H9 (cell line): ENCODE measurements around the gene ZFP91. TPM values are rescaled to one million over a fixed set of nuclear protein-coding genes. Genes with fewer than 3 reads are reported as not detected.

Experiments
- DNase-seq: peaks from one replicate; pipeline ENCODE4 v3.0.0-alpha.2; 2017
- H2AFZ ChIP-seq: one replicate; pipeline ENCODE4 v1.6.1; 2013; ENCODE audit warnings: mild to moderate bottlenecking, low read length, control low read depth, moderate library complexity
- H2AK5ac ChIP-seq: 2 replicates; pipeline ENCODE4 v1.6.1; 2013; ENCODE audit warnings: low read length, control low read depth, mixed read lengths; ENCODE audit not compliant: insufficient read length
- H2BK120ac ChIP-seq: one replicate; pipeline ENCODE4 v1.6.1; 2013; ENCODE audit warnings: low read depth, mild to moderate bottlenecking, low read length, control low read depth, inconsistent platforms; ENCODE audit not compliant: poor library complexity, severe bottlenecking
- H2BK12ac ChIP-seq: 2 replicates; pipeline ENCODE4 v1.6.1; 2013; ENCODE audit warnings: low read length, control low read depth, mixed read lengths, low read depth; ENCODE audit not compliant: insufficient read length
- H2BK15ac ChIP-seq: 2 replicates; pipeline ENCODE4 v1.6.1; 2013; ENCODE audit warnings: low read depth, low read length, control low read depth
- H2BK20ac ChIP-seq: one replicate; pipeline ENCODE4 v1.6.1; 2013; ENCODE audit warnings: low read depth, mild to moderate bottlenecking, low read length, control low read depth, inconsistent platforms; ENCODE audit not compliant: poor library complexity, severe bottlenecking
- H2BK5ac ChIP-seq: 2 replicates; pipeline ENCODE4 v1.6.1; 2013; ENCODE audit warnings: low read length, control low read depth, mixed read lengths; ENCODE audit not compliant: insufficient read length
- H3K14ac ChIP-seq: 2 replicates; pipeline ENCODE4 v1.6.1; 2013; ENCODE audit warnings: low read length, control low read depth; ENCODE audit not compliant: insufficient read depth
- H3K18ac ChIP-seq: 2 replicates; pipeline ENCODE4 v1.6.1; 2013; ENCODE audit warnings: low read depth, mild to moderate bottlenecking, mixed read lengths, low read length, control low read depth; ENCODE audit not compliant: insufficient read length
- H3K23ac ChIP-seq: 2 replicates; pipeline ENCODE4 v1.6.1; 2013; ENCODE audit warnings: low read length, control low read depth, mixed read lengths, low read depth; ENCODE audit not compliant: insufficient read length
- H3K23me2 ChIP-seq: 2 replicates; pipeline ENCODE4 v1.6.1; 2013; ENCODE audit warnings: low read depth, mild to moderate bottlenecking, mixed read lengths, low read length, control low read depth; ENCODE audit not compliant: insufficient read length, poor library complexity, severe bottlenecking
- H3K27ac ChIP-seq: 2 replicates; pipeline ENCODE4 v1.5.1; 2013; ENCODE audit warnings: low read length, control low read depth, mixed read lengths, low read depth; ENCODE audit not compliant: insufficient read length
- H3K27me3 ChIP-seq: 2 replicates; pipeline ENCODE4 v1.6.1; 2013; ENCODE audit warnings: low read length, control low read depth, inconsistent platforms; ENCODE audit not compliant: insufficient read depth
- H3K4ac ChIP-seq: 2 replicates; pipeline ENCODE4 v1.6.1; 2013; ENCODE audit warnings: low read depth, mild to moderate bottlenecking, control low read depth, inconsistent platforms, low read length, moderate library complexity
- H3K4me1 ChIP-seq: 2 replicates; pipeline ENCODE4 v1.6.1; 2013; ENCODE audit warnings: low read length, control low read depth, inconsistent platforms; ENCODE audit not compliant: insufficient read depth
- H3K4me2 ChIP-seq: 2 replicates; pipeline ENCODE4 v1.6.1; 2013; ENCODE audit warnings: low read length, control low read depth, mixed read lengths; ENCODE audit not compliant: insufficient read length, insufficient read depth
- H3K56ac ChIP-seq: 2 replicates; pipeline ENCODE4 v1.6.1; 2013; ENCODE audit warnings: low read depth, mild to moderate bottlenecking, mixed read lengths, low read length, control low read depth; ENCODE audit not compliant: insufficient read length
- H3K79me1 ChIP-seq: 2 replicates; pipeline ENCODE4 v1.6.1; 2013; ENCODE audit warnings: low read depth, mild to moderate bottlenecking, moderate library complexity, low read length, control low read depth, inconsistent platforms; ENCODE audit not compliant: insufficient read depth, poor library complexity, severe bottlenecking
- H3K79me2 ChIP-seq: 2 replicates; pipeline ENCODE4 v1.6.1; 2013; ENCODE audit warnings: low read length, control low read depth, inconsistent platforms; ENCODE audit not compliant: insufficient read depth
- H3K9ac ChIP-seq: 2 replicates; pipeline ENCODE4 v1.6.1; 2013; ENCODE audit warnings: low read length, control low read depth, mixed read lengths; ENCODE audit not compliant: insufficient read length; ENCODE audit errors: extremely low read depth
- H3K9me3 ChIP-seq: one replicate; pipeline ENCODE4 v1.6.1; 2013; ENCODE audit warnings: low read depth, low read length, inconsistent platforms; ENCODE audit not compliant: control insufficient read depth
- H3T11ph ChIP-seq: one replicate; pipeline ENCODE4 v1.6.1; 2013; ENCODE audit warnings: mild to moderate bottlenecking, low read length, control low read depth, inconsistent platforms
- H4K20me1 ChIP-seq: one replicate; pipeline ENCODE4 v1.6.1; 2013; ENCODE audit not compliant: control insufficient read depth, insufficient read length, insufficient read depth
- H4K5ac ChIP-seq: 2 replicates; pipeline ENCODE4 v1.6.1; 2013; ENCODE audit warnings: low read depth, mild to moderate bottlenecking, mixed read lengths, low read length, control low read depth; ENCODE audit not compliant: insufficient read length
- H4K8ac ChIP-seq: replicated peaks from 2 replicates; pipeline ENCODE4 v1.6.1; 2013; ENCODE audit warnings: low read length, control low read depth, mixed read lengths, low read depth; ENCODE audit not compliant: insufficient read length
- H4K91ac ChIP-seq: 2 replicates; pipeline ENCODE4 v1.6.1; 2013; ENCODE audit warnings: low read depth, mild to moderate bottlenecking, moderate library complexity, mixed read lengths, low read length, control low read depth; ENCODE audit not compliant: insufficient read length
- H3K27ac Mint-ChIP-seq, 3 experiments: 2 replicates in 2 of 3; 3 replicates in 1 of 3; pipeline ENCODE4 v1.8.0; 2020 to 2021; ENCODE audit warnings: mixed read lengths in 3 of 3, mild to moderate bottlenecking in 1 of 3, moderate library complexity in 1 of 3
- H3K27me3 Mint-ChIP-seq: 2 replicates; pipeline ENCODE4 v1.8.0; 2021; ENCODE audit warnings: low read depth, mild to moderate bottlenecking, moderate library complexity, mixed read lengths
- H3K36me3 Mint-ChIP-seq, 3 experiments: 2 replicates in 2 of 3; 3 replicates in 1 of 3; pipeline ENCODE4 v1.8.0; 2020 to 2021; ENCODE audit warnings: low read depth in 3 of 3, mixed read lengths in 3 of 3; ENCODE audit not compliant: insufficient read depth in 1 of 3
- H3K4me1 Mint-ChIP-seq, 2 experiments: 2 replicates each; pipeline ENCODE4 v1.8.0; 2020; ENCODE audit warnings: mixed read lengths in 2 of 2
- H3K4me3 Mint-ChIP-seq, 2 experiments: 2 replicates in 1 of 2; 3 replicates in 1 of 2; pipeline ENCODE4 v1.8.0; 2020 to 2021; ENCODE audit warnings: mild to moderate bottlenecking in 2 of 2, mixed read lengths in 2 of 2, moderate library complexity in 1 of 2
- H3K9me3 Mint-ChIP-seq, 2 experiments: 2 replicates in 1 of 2; 3 replicates in 1 of 2; pipeline ENCODE4 v1.8.0; 2020; ENCODE audit warnings: mild to moderate bottlenecking in 2 of 2, mixed read lengths in 2 of 2, moderate library complexity in 1 of 2
- total RNA-seq: library from RNA; stranded (reverse); gene quantifications from 2 replicates; pipeline ENCODE4 v1.2.1, GENCODE V29; 2021
- TF ChIP-seq, protein P1 (sequence below): fragments of 200-600 bp; sonication (generic); conservative IDR thresholded peaks from 3 replicates; pipeline ENCODE4 v1.8.0; 2021; ENCODE audit warnings: antibody characterized with exemption, mild to moderate bottlenecking

ZFP91 gene
- total RNA-seq, 1 experiment from 2014 or later: 32.9 TPM

GRCh38 chr11:58574881-58575280 lies 4.0 kb upstream of the ZFP91 start:
- Histone ChIP-seq H4K5ac (no peak overlapping the region), H2BK15ac (no peak overlapping the region), H3K9ac (no peak overlapping the region), H2BK12ac (no peak overlapping the region), H3K4me2 (no peak overlapping the region), H3T11ph (no peak overlapping the region), H3K9me3 (no peaks in the 10 kb centered on the region), H4K20me1 (no peaks in the 10 kb centered on the region), H3K4me1 (no peaks in the 10 kb centered on the region), H3K27me3 (no peaks in the 10 kb centered on the region), H2AK5ac (no peak overlapping the region), H4K8ac (no peak overlapping the region), H3K4ac (no peak overlapping the region), H3K18ac (no peak overlapping the region), H2BK20ac (no peak overlapping the region), H3K79me1 (no peaks in the 10 kb centered on the region), H4K91ac (no peak overlapping the region), H3K14ac (no peak overlapping the region), H3K27ac (no peak overlapping the region), H2AFZ (no peak overlapping the region), H3K79me2 (no peaks in the 10 kb centered on the region; the same call in 1 of the 2 replicates), H3K23ac (no peak overlapping the region), H2BK5ac (no peak overlapping the region), H3K56ac (no peak overlapping the region), H2BK120ac (no peak overlapping the region), H3K23me2 (peaks cover 4% of the 10 kb centered on the region)
- no peaks in the 10 kb centered on the region; a peak in 2 of 5 replicates for H3K9me3 Mint-ChIP-seq
- TF ChIP-seq, protein P1, sequence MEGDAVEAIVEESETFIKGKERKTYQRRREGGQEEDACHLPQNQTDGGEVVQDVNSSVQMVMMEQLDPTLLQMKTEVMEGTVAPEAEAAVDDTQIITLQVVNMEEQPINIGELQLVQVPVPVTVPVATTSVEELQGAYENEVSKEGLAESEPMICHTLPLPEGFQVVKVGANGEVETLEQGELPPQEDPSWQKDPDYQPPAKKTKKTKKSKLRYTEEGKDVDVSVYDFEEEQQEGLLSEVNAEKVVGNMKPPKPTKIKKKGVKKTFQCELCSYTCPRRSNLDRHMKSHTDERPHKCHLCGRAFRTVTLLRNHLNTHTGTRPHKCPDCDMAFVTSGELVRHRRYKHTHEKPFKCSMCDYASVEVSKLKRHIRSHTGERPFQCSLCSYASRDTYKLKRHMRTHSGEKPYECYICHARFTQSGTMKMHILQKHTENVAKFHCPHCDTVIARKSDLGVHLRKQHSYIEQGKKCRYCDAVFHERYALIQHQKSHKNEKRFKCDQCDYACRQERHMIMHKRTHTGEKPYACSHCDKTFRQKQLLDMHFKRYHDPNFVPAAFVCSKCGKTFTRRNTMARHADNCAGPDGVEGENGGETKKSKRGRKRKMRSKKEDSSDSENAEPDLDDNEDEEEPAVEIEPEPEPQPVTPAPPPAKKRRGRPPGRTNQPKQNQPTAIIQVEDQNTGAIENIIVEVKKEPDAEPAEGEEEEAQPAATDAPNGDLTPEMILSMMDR: no peak
- no peak overlapping the region for H3K27ac Mint-ChIP-seq
- H3K4me3 Mint-ChIP-seq: no peak overlapping the region
- H3K36me3 Mint-ChIP-seq: peaks cover 2 to 9% (median 5%) of the 10 kb centered on the region in 3 experiments; a peak in 6 of 7 replicates
- no peak for DNase-seq
- no peaks in the 10 kb centered on the region; the same call in 1 of the 2 replicates for H3K27me3 Mint-ChIP-seq
- H3K4me1 Mint-ChIP-seq: peaks cover 9 to 12% of the 10 kb centered on the region in 2 experiments
